CD4-positive, alpha-beta T cell treated with Interleukin-15 for 4 hours (primary cell): ENCODE measurements around the gene FGR.
"Not testable (repeated sequence)": the region's sequence is repeated elsewhere in the genome, so short reads cannot be mapped to it uniquely, and the experiment has no call there.

Experiments used
- DNase-seq: peaks from one replicate; pipeline ENCODE4 v3.0.0-alpha.2; 2020; ENCODE audit warnings: low spot score

The FGR gene

GRCh38 chr1:27634177-27634984, 604 bp downstream of the FGR start:
- DNase-seq, result peak; percentile 47

GRCh38 chr1:27633640-27634176, 1.3 kb downstream of the FGR start:
- no peak for DNase-seq

- no peak for DNase-seq
Observed at GRCh38 chr1:27633298-27633610, 1.7 kb downstream of the FGR start.

- DNase-seq, result no peak
Observed at GRCh38 chr1:27632387-27633297, 2.3 kb downstream of the FGR start.

- no peak for DNase-seq
Observed at GRCh38 chr1:27630859-27631491, 4.0 kb downstream of the FGR start.

- no peak for DNase-seq
Observed at GRCh38 chr1:27628712-27629111, 6.3 kb downstream of the FGR start.

- not testable (repeated sequence) for DNase-seq
Observed at GRCh38 chr1:27627733-27628132, 7.3 kb downstream of the FGR start.

GRCh38 chr1:27627061-27627460, 7.9 kb downstream of the FGR start:
- no peak for DNase-seq

GRCh38 chr1:27626031-27626935, 8.7 kb downstream of the FGR start:
- DNase-seq, result no peak

GRCh38 chr1:27624467-27625178, 10.4 kb downstream of the FGR start:
- DNase-seq, result no peak

GRCh38 chr1:27623327-27624212, 11.4 kb downstream of the FGR start:
- no peak for DNase-seq

- no peak for DNase-seq
Observed at GRCh38 chr1:27622828-27623227, 12.2 kb downstream of the FGR start.

- DNase-seq, result no peak
Observed at GRCh38 chr1:27621051-27621920, 13.7 kb downstream of the FGR start.

- not testable (repeated sequence) for DNase-seq
Observed at GRCh38 chr1:27619782-27620438, 15.1 kb downstream of the FGR start.

- DNase-seq, result peak; percentile 67
Observed at GRCh38 chr1:27618341-27619082, 16.5 kb downstream of the FGR start.

GRCh38 chr1:27617420-27617819, 17.6 kb downstream of the FGR start:
- no peak for DNase-seq

- DNase-seq, result no peak
Observed at GRCh38 chr1:27616441-27616840, 18.5 kb downstream of the FGR start.
